GM23338 (cell line): Measurements from ENCODE around the gene PGP. TPM values are rescaled to one million over a fixed set of nuclear protein-coding genes. Genes with fewer than 3 reads are reported as not detected.

Experiments used
- ATAC-seq: fragments of 200-7000 bp; cut with Tn5 transposase; 3 replicates; pipeline ENCODE4 v1.9.1; 2020
- DNase-seq: peaks from one replicate; pipeline ENCODE4 v3.0.0-alpha.2; 2015; ENCODE audit warnings: low spot score
- H2AFZ ChIP-seq: fragments of 200-600 bp; sonication (generic); 2 replicates; pipeline ENCODE4 v1.8.0; 2016; ENCODE audit warnings: antibody characterized with exemption, mild to moderate bottlenecking, moderate library complexity
- H3F3A ChIP-seq: fragments of 200-600 bp; sonication (generic); replicated peaks from 2 replicates; pipeline ENCODE4 v1.8.0; 2017; ENCODE audit warnings: antibody characterized with exemption, mixed run types, low read depth
- H3K27ac ChIP-seq: fragments of 200-600 bp; sonication (generic); 2 replicates; pipeline ENCODE4 v1.6.1; 2016; ENCODE audit warnings: low read depth
- H3K27me3 ChIP-seq: fragments of 200-600 bp; sonication (generic); 2 replicates; pipeline ENCODE4 v1.8.0; 2016; ENCODE audit warnings: mild to moderate bottlenecking, mixed run types, moderate library complexity; ENCODE audit not compliant: insufficient read depth
- H3K36me3 ChIP-seq: fragments of 200-600 bp; sonication (generic); 2 replicates; pipeline ENCODE4 v1.8.0; 2016; ENCODE audit warnings: mild to moderate bottlenecking; ENCODE audit not compliant: insufficient read depth
- H3K4me1 ChIP-seq: fragments of 200-600 bp; sonication (generic); 2 replicates; pipeline ENCODE4 v1.8.0; 2016; ENCODE audit warnings: mild to moderate bottlenecking, moderate library complexity; ENCODE audit not compliant: insufficient read depth
- H3K4me2 ChIP-seq: fragments of 200-600 bp; sonication (generic); 2 replicates; pipeline ENCODE4 v1.7.1; 2017; ENCODE audit warnings: mixed run types
- H3K4me3 ChIP-seq: fragments of 200-600 bp; sonication (generic); 2 replicates; pipeline ENCODE4 v1.6.1; 2016; ENCODE audit warnings: mixed run types
- H3K79me2 ChIP-seq: fragments of 200-600 bp; sonication (generic); replicated peaks from 2 replicates; pipeline ENCODE4 v1.8.0; 2017; ENCODE audit warnings: mild to moderate bottlenecking; ENCODE audit not compliant: insufficient read depth
- H3K9me2 ChIP-seq: fragments of 200-600 bp; sonication (generic); 2 replicates; pipeline ENCODE4 v1.8.0; 2017; ENCODE audit not compliant: insufficient read depth
- H4K20me1 ChIP-seq: fragments of 200-600 bp; sonication (generic); replicated peaks from 2 replicates; pipeline ENCODE4 v1.8.0; 2017; ENCODE audit warnings: mild to moderate bottlenecking; ENCODE audit not compliant: insufficient read depth
- H3K27ac Mint-ChIP-seq: 2 replicates; pipeline ENCODE4 v1.8.0; 2020; ENCODE audit warnings: inconsistent platforms, mild to moderate bottlenecking, moderate library complexity, mixed read lengths
- H3K27me3 Mint-ChIP-seq: 3 replicates; pipeline ENCODE4 v1.8.0; 2022; ENCODE audit warnings: low read depth, mild to moderate bottlenecking, moderate library complexity, mixed read lengths, inconsistent platforms; ENCODE audit not compliant: insufficient read depth, poor library complexity
- H3K36me3 Mint-ChIP-seq: 3 replicates; pipeline ENCODE4 v1.8.0; 2021; ENCODE audit warnings: low read depth, mild to moderate bottlenecking, inconsistent platforms, moderate library complexity, mixed read lengths
- H3K4me1 Mint-ChIP-seq: 3 replicates; pipeline ENCODE4 v1.8.0; 2020; ENCODE audit warnings: mild to moderate bottlenecking, inconsistent platforms, mixed read lengths
- H3K4me3 Mint-ChIP-seq: 3 replicates; pipeline ENCODE4 v1.8.0; 2021; ENCODE audit warnings: moderate library complexity, mild to moderate bottlenecking, inconsistent platforms, mixed read lengths
- H3K9me3 Mint-ChIP-seq: 3 replicates; pipeline ENCODE4 v1.8.0; 2020; ENCODE audit warnings: moderate library complexity, mild to moderate bottlenecking, inconsistent platforms, mixed read lengths
- CTCF ChIP-seq, 2 experiments: fragments of 200-600 bp in 1 of 2; sonication (generic) in 1 of 2; conservative IDR thresholded peaks; 2 replicates each; pipeline versions ENCODE4 v1.5.1 to v1.6.1; 2016 to 2017; ENCODE audit warnings: antibody characterized with exemption in 2 of 2, low read depth in 2 of 2, mild to moderate bottlenecking in 2 of 2, moderate library complexity in 1 of 2
- ETS1 ChIP-seq: IDR thresholded peaks from 2 replicates; pipeline ENCODE4 v1.6.1; 2016; ENCODE audit warnings: antibody characterized with exemption
- EZH2phosphoT487 ChIP-seq: fragments of 200-600 bp; sonication (generic); IDR thresholded peaks from one replicate; pipeline ENCODE4 v1.8.1; 2018; ENCODE audit warnings: antibody characterized with exemption; ENCODE audit not compliant: unreplicated experiment
- JUNB ChIP-seq: IDR thresholded peaks from one replicate; pipeline ENCODE4 v1.6.1; 2016; ENCODE audit warnings: antibody characterized with exemption; ENCODE audit not compliant: unreplicated experiment
- POLR2AphosphoS5 ChIP-seq: IDR thresholded peaks from 2 replicates; pipeline ENCODE4 v1.6.1; 2016; ENCODE audit warnings: antibody characterized with exemption, low read depth
- REST ChIP-seq: IDR thresholded peaks from one replicate; pipeline ENCODE4 v1.6.1; 2018; ENCODE audit warnings: antibody characterized with exemption; ENCODE audit not compliant: unreplicated experiment
- ZNF114 ChIP-seq: fragments of 250-450 bp; sonication (Bioruptor Pico); IDR thresholded peaks from 2 replicates; pipeline ENCODE4 v1.5.0; 2020; ENCODE audit warnings: mild to moderate bottlenecking, moderate library complexity
- polyA plus RNA-seq: library from polyadenylated mRNA; unstranded; fragments of >200 nt; fragmentation: Nextera tagmentation; extraction: Ambion mirVana; gene quantifications from 2 replicates; pipeline ENCODE4 v1.2.1, GENCODE V29; 2016
- total RNA-seq: library from RNA; depleted of rRNA; stranded (reverse); fragments of >200 nt; shearing (Covaris generic); gene quantifications from 2 replicates; pipeline ENCODE4 v1.2.3, GENCODE V29; 2014

The PGP gene
- total and polyA plus RNA-seq, 2 experiments from 2014 or later, result 44.4 to 80.3 TPM

- H3K79me2 ChIP-seq, result no peaks in the 10 kb centered on the region
- H3K4me1 ChIP-seq, result no peaks in the 10 kb centered on the region; the same call in 1 of the 2 replicates
- no peaks in the 10 kb centered on the region for H3K9me2 ChIP-seq
- H3K4me3 Mint-ChIP-seq, result peak overlapping the region; percentile 70
- no peaks in the 10 kb centered on the region for H3K9me3 Mint-ChIP-seq
- peak overlapping the region; percentile 92 for H3K4me2 ChIP-seq
- H3K27me3 Mint-ChIP-seq, result peaks cover 31% of the 10 kb centered on the region
- no peaks in the 10 kb centered on the region for H3K4me1 Mint-ChIP-seq
- peak overlapping the region; percentile 38; the same call in 1 of the 2 replicates for H2AFZ ChIP-seq
- H3K27ac Mint-ChIP-seq, result no peak overlapping the region
- 0 out of 2 replicates have a peak, but pooled peaks cover 2% of the 10 kb centered on the region for H3F3A ChIP-seq
- peaks cover 40% of the 10 kb centered on the region for H3K27me3 ChIP-seq
- DNase-seq, result peak; percentile 59
- H3K36me3 Mint-ChIP-seq, result no peaks in the 10 kb centered on the region; the same call in 2 of the 3 replicates
- ATAC-seq, result peak; percentile 42
- peak overlapping the region; percentile 75 for H3K4me3 ChIP-seq
- TF ChIP-seq CTCF (conservative IDR thresholded peaks at IDR 0.05; ENCODE audit: low read depth in 2 of 2), result no peak
- no peak for TF ChIP-seq ETS1
- no peak for TF ChIP-seq EZH2phosphoT487
- TF ChIP-seq REST, result no peak
- TF ChIP-seq ZNF114 (CRISPR knock-in tag), result no peak
- TF ChIP-seq JUNB, result no peak
- no peak for TF ChIP-seq POLR2AphosphoS5
- H3K36me3 ChIP-seq, result no peaks in the 10 kb centered on the region
- H3K27ac ChIP-seq, result no peak overlapping the region
- H4K20me1 ChIP-seq, result no peaks in the 10 kb centered on the region
Measured at GRCh38 chr16:2195322-2196161, 19.1 kb downstream of the PGP start.
